Measurements from ENCODE around the gene STYX. TPM values are rescaled to one million over a fixed set of nuclear protein-coding genes. Genes with fewer than 3 reads are reported as not detected.

Gene STYX
- total RNA-seq, 1 experiment from 2014 or later, result 22.8 TPM

- H3K4me1 Mint-ChIP-seq, result 0 out of 2 replicates have a peak, but pooled peaks cover 7% of the 10 kb centered on the region
- no peaks in the 10 kb centered on the region for H3K36me3 Mint-ChIP-seq
- no peaks in the 10 kb centered on the region for H3K27me3 Mint-ChIP-seq (ENCODE audit: low read depth)
- H3K9me3 Mint-ChIP-seq, result no peaks in the 10 kb centered on the region
- no peak for ATAC-seq
- no peak for DNase-seq (ENCODE audit: low spot score)
- H3K27ac Mint-ChIP-seq, result no peak overlapping the region
- ChIA-PET POLR2A (no interaction called here), CTCF (no interaction called here)
- no peak for TF ChIP-seq USF2 (CRISPR knock-in tag; IDR thresholded peaks at IDR 0.05)
- TF ChIP-seq ZSCAN18 (CRISPR knock-in tag; IDR thresholded peaks at IDR 0.05), result no peak
- no peak for TF ChIP-seq ATF1 (CRISPR knock-in tag; IDR thresholded peaks at IDR 0.05)
- TF ChIP-seq, protein P1, sequence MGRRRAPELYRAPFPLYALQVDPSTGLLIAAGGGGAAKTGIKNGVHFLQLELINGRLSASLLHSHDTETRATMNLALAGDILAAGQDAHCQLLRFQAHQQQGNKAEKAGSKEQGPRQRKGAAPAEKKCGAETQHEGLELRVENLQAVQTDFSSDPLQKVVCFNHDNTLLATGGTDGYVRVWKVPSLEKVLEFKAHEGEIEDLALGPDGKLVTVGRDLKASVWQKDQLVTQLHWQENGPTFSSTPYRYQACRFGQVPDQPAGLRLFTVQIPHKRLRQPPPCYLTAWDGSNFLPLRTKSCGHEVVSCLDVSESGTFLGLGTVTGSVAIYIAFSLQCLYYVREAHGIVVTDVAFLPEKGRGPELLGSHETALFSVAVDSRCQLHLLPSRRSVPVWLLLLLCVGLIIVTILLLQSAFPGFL (CRISPR knock-in tag; IDR thresholded peaks at IDR 0.05; ENCODE audit: borderline replicate concordance), result no peak
- no peak for TF ChIP-seq IRF2 (CRISPR knock-in tag; IDR thresholded peaks at IDR 0.05; ENCODE audit: borderline replicate concordance, low read depth)
- TF ChIP-seq ZNF317 (CRISPR knock-in tag; IDR thresholded peaks at IDR 0.05; ENCODE audit: borderline replicate concordance, low read depth), result no peak
- no peak for TF ChIP-seq NFE2L1 (CRISPR knock-in tag; IDR thresholded peaks at IDR 0.05)
- no peak for TF ChIP-seq IRF1 (CRISPR knock-in tag; IDR thresholded peaks at IDR 0.05)
- H3K4me3 Mint-ChIP-seq, result no peak overlapping the region
These were observed 78.1 kb downstream of the STYX start for GRCh38 chr14:52808101-52808500.

DNA sequence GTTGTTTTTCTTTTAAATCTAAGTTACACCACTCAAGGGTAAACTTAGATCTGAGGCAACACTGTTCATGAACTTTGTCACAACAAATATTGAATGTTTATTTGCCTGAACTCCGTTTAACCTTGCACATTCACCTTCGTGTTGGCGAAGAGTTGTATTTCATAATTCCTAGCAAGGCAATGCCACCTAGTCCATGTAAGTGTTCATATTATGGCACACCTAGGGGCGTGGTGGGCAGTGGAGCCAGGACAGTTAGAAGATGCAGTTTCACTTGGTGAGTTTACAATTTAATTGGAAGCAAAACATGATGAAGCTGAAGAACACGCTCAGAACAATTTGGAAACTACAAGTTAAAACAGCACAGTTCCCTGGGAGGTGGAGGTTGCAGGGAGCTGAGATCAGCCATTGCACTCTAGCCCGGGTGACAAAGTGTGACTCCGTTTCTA lies 91.9 kb downstream of the STYX start:
- TF ChIP-seq GABPB1 (CRISPR knock-in tag; IDR thresholded peaks at IDR 0.05) (peak; percentile 92), RELA (CRISPR knock-in tag; IDR thresholded peaks at IDR 0.05; ENCODE audit: borderline replicate concordance) (no peak)
- no peaks in the 10 kb centered on the region for H3K9me3 Mint-ChIP-seq
- CTCF ChIA-PET, result interaction anchor here (3.1 kb wide), 1 partner anchor 139 kb away, joined by 28 read pairs; no protein-coding TSS in a partner anchor

DNA sequence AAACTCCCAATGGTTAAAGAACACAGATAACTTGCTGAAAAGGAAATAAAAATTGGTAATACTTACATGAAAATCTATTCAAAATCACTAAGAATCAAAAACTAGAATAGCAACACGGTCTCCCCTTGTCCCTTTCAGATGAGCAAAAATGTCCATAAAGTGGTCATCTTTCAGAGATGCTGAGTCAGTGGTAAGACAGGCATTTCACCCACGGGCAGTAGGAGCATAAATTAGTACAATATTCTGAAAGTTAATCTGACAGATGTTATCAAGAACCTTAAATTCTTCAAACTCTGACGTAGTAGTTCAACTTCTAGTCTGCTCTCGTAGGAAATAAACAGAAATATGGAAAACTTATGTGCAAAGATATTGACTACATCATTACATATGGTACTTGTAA lies 94.5 kb downstream of the STYX start:
- DNase-seq (ENCODE audit: low spot score), result no peak
- POLR2A ChIA-PET, result interaction anchor here (0.8 kb wide), 1 partner anchor 328 kb away, joined by 7 read pairs; no protein-coding TSS in a partner anchor
- peaks cover 11% of the 10 kb centered on the region for H3K4me1 Mint-ChIP-seq
- no peak for TF ChIP-seq ZBTB21 (CRISPR knock-in tag; IDR thresholded peaks at IDR 0.05; ENCODE audit: borderline replicate concordance)
- TF ChIP-seq TEAD1 (CRISPR knock-in tag; IDR thresholded peaks at IDR 0.05), result no peak
- TF ChIP-seq, protein P2, sequence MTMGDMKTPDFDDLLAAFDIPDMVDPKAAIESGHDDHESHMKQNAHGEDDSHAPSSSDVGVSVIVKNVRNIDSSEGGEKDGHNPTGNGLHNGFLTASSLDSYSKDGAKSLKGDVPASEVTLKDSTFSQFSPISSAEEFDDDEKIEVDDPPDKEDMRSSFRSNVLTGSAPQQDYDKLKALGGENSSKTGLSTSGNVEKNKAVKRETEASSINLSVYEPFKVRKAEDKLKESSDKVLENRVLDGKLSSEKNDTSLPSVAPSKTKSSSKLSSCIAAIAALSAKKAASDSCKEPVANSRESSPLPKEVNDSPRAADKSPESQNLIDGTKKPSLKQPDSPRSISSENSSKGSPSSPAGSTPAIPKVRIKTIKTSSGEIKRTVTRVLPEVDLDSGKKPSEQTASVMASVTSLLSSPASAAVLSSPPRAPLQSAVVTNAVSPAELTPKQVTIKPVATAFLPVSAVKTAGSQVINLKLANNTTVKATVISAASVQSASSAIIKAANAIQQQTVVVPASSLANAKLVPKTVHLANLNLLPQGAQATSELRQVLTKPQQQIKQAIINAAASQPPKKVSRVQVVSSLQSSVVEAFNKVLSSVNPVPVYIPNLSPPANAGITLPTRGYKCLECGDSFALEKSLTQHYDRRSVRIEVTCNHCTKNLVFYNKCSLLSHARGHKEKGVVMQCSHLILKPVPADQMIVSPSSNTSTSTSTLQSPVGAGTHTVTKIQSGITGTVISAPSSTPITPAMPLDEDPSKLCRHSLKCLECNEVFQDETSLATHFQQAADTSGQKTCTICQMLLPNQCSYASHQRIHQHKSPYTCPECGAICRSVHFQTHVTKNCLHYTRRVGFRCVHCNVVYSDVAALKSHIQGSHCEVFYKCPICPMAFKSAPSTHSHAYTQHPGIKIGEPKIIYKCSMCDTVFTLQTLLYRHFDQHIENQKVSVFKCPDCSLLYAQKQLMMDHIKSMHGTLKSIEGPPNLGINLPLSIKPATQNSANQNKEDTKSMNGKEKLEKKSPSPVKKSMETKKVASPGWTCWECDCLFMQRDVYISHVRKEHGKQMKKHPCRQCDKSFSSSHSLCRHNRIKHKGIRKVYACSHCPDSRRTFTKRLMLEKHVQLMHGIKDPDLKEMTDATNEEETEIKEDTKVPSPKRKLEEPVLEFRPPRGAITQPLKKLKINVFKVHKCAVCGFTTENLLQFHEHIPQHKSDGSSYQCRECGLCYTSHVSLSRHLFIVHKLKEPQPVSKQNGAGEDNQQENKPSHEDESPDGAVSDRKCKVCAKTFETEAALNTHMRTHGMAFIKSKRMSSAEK (CRISPR knock-in tag; IDR thresholded peaks at IDR 0.05; ENCODE audit: borderline replicate concordance), result no peak
- TF ChIP-seq ZNF671 (CRISPR knock-in tag; IDR thresholded peaks at IDR 0.05), result no peak
- no peak for TF ChIP-seq TP53 (CRISPR knock-in tag; IDR thresholded peaks at IDR 0.05)
- TF ChIP-seq E2F1 (CRISPR knock-in tag; IDR thresholded peaks at IDR 0.05), result no peak
- TF ChIP-seq ATF6 (CRISPR knock-in tag; IDR thresholded peaks at IDR 0.05), result no peak
- no peak for TF ChIP-seq ZNF396 (CRISPR knock-in tag; IDR thresholded peaks at IDR 0.05; ENCODE audit: borderline replicate concordance)

More for the DNA sequence above, 91.9 kb downstream of the STYX start:
- no peak for DNase-seq (ENCODE audit: low spot score)
- no peaks in the 10 kb centered on the region for H3K27me3 Mint-ChIP-seq (ENCODE audit: low read depth)
- POLR2A ChIA-PET, result no interaction called here
- H3K27ac Mint-ChIP-seq, result no peak overlapping the region
- no peaks in the 10 kb centered on the region for H3K36me3 Mint-ChIP-seq
- no peak for ATAC-seq
- H3K4me1 Mint-ChIP-seq, result no peaks in the 10 kb centered on the region
- no peak overlapping the region for H3K4me3 Mint-ChIP-seq

More for the DNA sequence above, 94.5 kb downstream of the STYX start:
- H3K27ac Mint-ChIP-seq, result no peak overlapping the region
- no peaks in the 10 kb centered on the region for H3K9me3 Mint-ChIP-seq
- no peak overlapping the region for H3K4me3 Mint-ChIP-seq
- CTCF ChIA-PET, result interaction anchor here (0.8 to 3.1 kb wide), 6 partner anchors 137 to 501 kb away, joined by 3 to 28 read pairs (median 3); no protein-coding TSS in a partner anchor
- H3K36me3 Mint-ChIP-seq, result no peaks in the 10 kb centered on the region
- no peaks in the 10 kb centered on the region for H3K27me3 Mint-ChIP-seq (ENCODE audit: low read depth)
- ATAC-seq, result no peak
